GM12891 (cell line): Measurements from ENCODE around the gene DSCAM.

Source experiments
- POLR2A ChIP-seq: IDR thresholded peaks from 2 replicates; pipeline ENCODE4 v1.6.1; 2011; ENCODE audit warnings: low read depth, low read length, control low read depth
- POLR2AphosphoS5 ChIP-seq: IDR thresholded peaks from 2 replicates; pipeline ENCODE4 v1.6.1; 2011; ENCODE audit warnings: low read depth, low read length, control low read depth
- TAF1 ChIP-seq: IDR thresholded peaks from 2 replicates; pipeline ENCODE4 v1.6.1; 2011; ENCODE audit warnings: low read depth, low read length, control low read depth

- no peak for TF ChIP-seq POLR2A
- no peak for TF ChIP-seq TAF1
- TF ChIP-seq POLR2AphosphoS5 = no peak
Measured at GRCh38 chr21:40011371-40011770, 835.6 kb downstream of the DSCAM start.
